H1 (cell line): ENCODE results near the gene ABHD16A. TPM values are rescaled to one million over a fixed set of nuclear protein-coding genes. Genes with fewer than 3 reads are reported as not detected.

Experiments used
- CTCF ChIA-PET: fragments of 300-600 bp; sonication (Branson Sonifier 250); formaldehyde crosslinking; loops from one replicate; lab custom pipeline; 2021; ENCODE audit not compliant: partially characterized antibody; lab: Charles Lee
- POLR2A ChIA-PET: fragments of 300-600 bp; sonication (Branson Sonifier 250); formaldehyde crosslinking; loops from one replicate; lab custom pipeline; 2021; ENCODE audit warnings: inconsistent platforms; ENCODE audit not compliant: partially characterized antibody; lab: Charles Lee
- DNase-seq, 2 experiments: peaks; one replicate each; pipeline versions ENCODE4 v3.0.0 to v3.0.0-alpha.2; 2010 to 2022; ENCODE audit warnings: low spot score in 2 of 2, low read depth in 1 of 2, mixed read lengths in 1 of 2
- FAIRE-seq: peaks from 2 replicates; lab custom pipeline; 2011; peaks lifted over from hg19 to GRCh38; lab: Jason Lieb, UNC
- H2AFZ ChIP-seq: 2 replicates; pipeline ENCODE4 v1.8.1; 2012; ENCODE audit warnings: low read length, inconsistent platforms
- H2AK5ac ChIP-seq: 2 replicates; pipeline ENCODE4 v1.6.1; 2013; ENCODE audit warnings: low read depth, low read length
- H2BK120ac ChIP-seq: replicated peaks from 2 replicates; pipeline ENCODE3; 2013; ENCODE audit warnings: low read depth, low read length, inconsistent platforms
- H2BK12ac ChIP-seq: 2 replicates; pipeline ENCODE4 v1.6.1; 2013; ENCODE audit warnings: low read depth, low read length
- H2BK15ac ChIP-seq: 2 replicates; pipeline ENCODE4 v1.6.1; 2013; ENCODE audit warnings: low read length
- H2BK20ac ChIP-seq: 2 replicates; pipeline ENCODE4 v1.6.1; 2013; ENCODE audit warnings: low read length
- H2BK5ac ChIP-seq: 2 replicates; pipeline ENCODE4 v1.6.1; 2013; ENCODE audit warnings: low read depth, low read length
- H3K14ac ChIP-seq: 2 replicates; pipeline ENCODE4 v1.6.1; 2013; ENCODE audit warnings: inconsistent platforms; ENCODE audit not compliant: insufficient read length
- H3K18ac ChIP-seq: 2 replicates; pipeline ENCODE4 v1.6.1; 2013; ENCODE audit warnings: low read length; ENCODE audit errors: extremely low read depth
- H3K23ac ChIP-seq: 2 replicates; pipeline ENCODE4 v1.6.1; 2013; ENCODE audit warnings: inconsistent platforms; ENCODE audit not compliant: insufficient read length
- H3K23me2 ChIP-seq: 2 replicates; pipeline ENCODE4 v1.6.1; 2013; ENCODE audit warnings: low read depth, low read length
- H3K27ac ChIP-seq: 2 replicates; pipeline ENCODE4 v1.6.1; 2011; ENCODE audit warnings: low read depth, low read length, inconsistent platforms
- H3K27me3 ChIP-seq, 4 experiments: replicated peaks in 1 of 4; 1 replicate in 1 of 4; 2 replicates in 3 of 4; pipeline versions ENCODE4 v1.6.1 to v1.8.1; 2011 to 2013; ENCODE audit warnings: low read length in 3 of 4, mild to moderate bottlenecking in 3 of 4, inconsistent platforms in 2 of 4, mixed read lengths in 2 of 4, moderate library complexity in 1 of 4; ENCODE audit not compliant: control insufficient read depth in 3 of 4, insufficient read depth in 3 of 4; ENCODE audit errors: extremely low read depth in 1 of 4
- H3K36me3 ChIP-seq, 4 experiments: 2 replicates each; pipeline versions ENCODE4 v1.6.1 to v1.8.1; 2011 to 2013; ENCODE audit warnings: mild to moderate bottlenecking in 4 of 4, low read length in 3 of 4, moderate library complexity in 2 of 4, control low read depth in 1 of 4, inconsistent platforms in 1 of 4; ENCODE audit not compliant: insufficient read depth in 4 of 4, control insufficient read depth in 2 of 4
- H3K4ac ChIP-seq: replicated peaks from 2 replicates; pipeline ENCODE3; 2013; ENCODE audit warnings: low read length, low read depth, mixed read lengths, inconsistent platforms; ENCODE audit not compliant: insufficient read length
- H3K4me1 ChIP-seq, 4 experiments: replicated peaks in 1 of 4; 1 replicate in 1 of 4; 2 replicates in 3 of 4; pipeline versions ENCODE4 v1.6.1 to v1.8.1; 2011 to 2013; ENCODE audit warnings: low read length in 3 of 4, inconsistent platforms in 2 of 4, mixed read lengths in 1 of 4; ENCODE audit not compliant: insufficient read depth in 4 of 4, control insufficient read depth in 3 of 4
- H3K4me2 ChIP-seq, 2 experiments: 2 replicates each; pipeline versions ENCODE4 v1.6.1 to v1.8.1; 2011 to 2013; ENCODE audit warnings: low read depth in 2 of 2, low read length in 2 of 2, control low read depth in 1 of 2, inconsistent platforms in 1 of 2, mild to moderate bottlenecking in 1 of 2; ENCODE audit not compliant: insufficient read depth in 1 of 2
- H3K4me3 ChIP-seq, 4 experiments: fragments of 200-600, 300-600 bp in 1 of 4; sonication (generic), shearing (Covaris generic), sonication (Bioruptor Twin) in 1 of 4; 2 replicates each; pipeline versions ENCODE4 v1.5.1 to v1.8.1; 2011 to 2016; ENCODE audit warnings: low read length in 4 of 4, low read depth in 3 of 4, control low read depth in 2 of 4, inconsistent platforms in 2 of 4, mild to moderate bottlenecking in 2 of 4, mixed read lengths in 1 of 4, moderate library complexity in 1 of 4; ENCODE audit not compliant: insufficient read depth in 2 of 4; ENCODE audit errors: extremely low read depth in 1 of 4
- H3K56ac ChIP-seq: replicated peaks from 2 replicates; pipeline ENCODE3; 2013; ENCODE audit warnings: low read depth, mild to moderate bottlenecking, mixed read lengths, low read length, inconsistent platforms; ENCODE audit not compliant: insufficient read length
- H3K79me1 ChIP-seq: 2 replicates; pipeline ENCODE4 v1.6.1; 2013; ENCODE audit warnings: low read depth, low read length, control low read depth
- H3K79me2 ChIP-seq, 2 experiments: 2 replicates each; pipeline versions ENCODE4 v1.6.1 to v1.8.1; 2012 to 2013; ENCODE audit warnings: low read length in 2 of 2, mild to moderate bottlenecking in 2 of 2, inconsistent platforms in 1 of 2; ENCODE audit not compliant: insufficient read depth in 2 of 2, control insufficient read depth in 1 of 2
- H3K9ac ChIP-seq, 4 experiments: replicated peaks in 1 of 4; 1 replicate in 1 of 4; 2 replicates in 3 of 4; pipeline versions ENCODE4 v1.6.1 to v1.8.1; 2011 to 2013; ENCODE audit warnings: low read depth in 3 of 4, low read length in 3 of 4, control low read depth in 2 of 4, mild to moderate bottlenecking in 2 of 4, moderate library complexity in 2 of 4, inconsistent platforms in 1 of 4; ENCODE audit errors: extremely low read depth in 1 of 4
- H3K9me3 ChIP-seq, 2 experiments: 2 replicates each; pipeline versions ENCODE4 v1.6.1 to v1.8.1; 2012 to 2013; ENCODE audit warnings: mild to moderate bottlenecking in 2 of 2, moderate library complexity in 2 of 2, control low read depth in 1 of 2, inconsistent platforms in 1 of 2, low read depth in 1 of 2, low read length in 1 of 2, mixed read lengths in 1 of 2; ENCODE audit not compliant: insufficient read depth in 2 of 2
- H4K20me1 ChIP-seq, 2 experiments: replicated peaks in 1 of 2; 2 replicates each; pipeline versions ENCODE3 to v1.8.1; 2011 to 2013; ENCODE audit warnings: inconsistent platforms in 2 of 2, low read length in 2 of 2, mild to moderate bottlenecking in 1 of 2; ENCODE audit not compliant: insufficient read depth in 2 of 2, control insufficient read depth in 1 of 2
- H4K5ac ChIP-seq: 2 replicates; pipeline ENCODE4 v1.6.1; 2013; ENCODE audit warnings: low read length, low read depth, mixed read lengths, inconsistent platforms; ENCODE audit not compliant: insufficient read length
- H4K8ac ChIP-seq: 2 replicates; pipeline ENCODE4 v1.8.0; 2013; ENCODE audit warnings: mild to moderate bottlenecking, moderate library complexity, low read length, inconsistent platforms; ENCODE audit not compliant: insufficient read depth; ENCODE audit errors: extremely low read depth
- H4K91ac ChIP-seq: replicated peaks from 2 replicates; pipeline ENCODE3; 2013; ENCODE audit warnings: low read length, mixed read lengths, inconsistent platforms; ENCODE audit not compliant: insufficient read length
- BCL11A ChIP-seq, 2 experiments: IDR thresholded peaks; one replicate each; pipeline ENCODE4 v1.6.1; 2011; ENCODE audit warnings: low read depth in 2 of 2, low read length in 2 of 2, mild to moderate bottlenecking in 2 of 2
- SIN3A ChIP-seq, 2 experiments: IDR thresholded peaks in 1 of 2; conservative IDR thresholded peaks in 1 of 2; 2 replicates each; pipeline ENCODE4 v1.6.1; 2011 to 2012; ENCODE audit warnings: low read length in 2 of 2, improper control_type of control experiment in 1 of 2, low read depth in 1 of 2, mild to moderate bottlenecking in 1 of 2
- SP1 ChIP-seq: IDR thresholded peaks from 2 replicates; pipeline ENCODE4 v1.6.1; 2011; ENCODE audit warnings: low read depth, low read length
- WGBS, 2 experiments: shearing (Covaris generic) in 1 of 2; methylation state at CpG; one replicate each; pipeline versions ENCODE4 v1.1.6 to v1.1.7; 2013 to 2015; ENCODE audit warnings: low lambda C conversion rate in 2 of 2, mixed read lengths in 2 of 2, inconsistent platforms in 1 of 2, low coverage in 1 of 2, missing lambda C conversion rate in 1 of 2; ENCODE audit not compliant: insufficient replicate concordance in 2 of 2, insufficient coverage in 1 of 2, insufficient read length in 1 of 2; ENCODE audit errors: extremely low coverage in 1 of 2, missing lambda C conversion rate in 1 of 2; 5-methylcytosine and 5-hydroxymethylcytosine counted together
- polyA plus RNA-seq, 7 experiments: library from polyadenylated mRNA; depleted of rRNA in 3 of 7; stranded (reverse) in 5 of 7; unstranded in 2 of 7; fragments of >200 nt in 5 of 7; fragments of 200-250 nt in 2 of 7; gene quantifications; 1 replicate in 5 of 7; 2 replicates in 1 of 7; 4 replicates in 1 of 7; pipeline versions ENCODE4 v1.2.1 to v1.2.3, GENCODE V29; 2011 to 2013; ENCODE audit warnings: missing spikeins in 2 of 7, mixed read lengths in 2 of 7
- total RNA-seq: library from RNA; stranded (reverse); fragmentation: NEBNext Ultra II Directional; extraction: Animal tissue kit (Norgen Biotek cat#: 25700); gene quantifications from 2 replicates; pipeline ENCODE4 v1.2.1, GENCODE V29; 2021

Gene ABHD16A
- total and polyA plus RNA-seq, 2 of the 8 experiments (the other 6 are each of a cell fraction or from before 2014, with no cell fraction given), result 32.9 to 40.2 TPM

DNA sequence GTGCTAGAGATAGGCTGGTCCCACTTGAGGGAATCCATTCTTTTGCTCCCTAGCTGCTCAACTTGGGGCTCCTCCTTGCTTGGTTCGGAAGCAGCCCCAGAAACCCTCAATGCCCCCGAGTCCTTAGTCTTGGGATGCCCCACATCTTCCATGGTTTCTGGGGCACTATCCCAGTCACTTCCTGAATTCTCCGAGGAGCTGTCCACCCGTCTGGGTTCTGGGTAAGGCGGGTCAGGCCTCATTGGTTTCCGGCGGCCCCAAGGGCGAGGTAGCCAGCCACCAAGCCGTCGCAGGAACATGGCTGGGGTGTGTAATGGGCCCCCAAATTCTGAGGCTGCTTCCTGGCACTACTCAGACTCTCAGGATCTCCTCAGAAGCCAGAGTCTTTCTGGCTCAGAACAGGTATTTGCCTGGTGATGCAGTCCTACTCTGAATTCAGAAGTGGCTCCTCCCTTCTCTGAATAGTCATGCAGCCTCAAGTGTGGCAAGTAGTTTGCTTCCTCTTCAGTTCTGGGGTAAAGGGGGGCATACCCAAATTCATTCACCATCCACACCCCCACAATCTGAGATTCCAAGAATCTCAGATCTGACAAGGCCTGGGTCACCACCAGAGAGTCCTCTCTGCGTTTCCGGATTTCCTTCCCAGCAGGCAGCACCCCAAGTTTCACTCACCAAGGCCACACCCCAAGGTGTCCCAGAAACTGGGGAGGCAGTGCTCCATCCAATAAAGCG, 43.3 kb downstream of the ABHD16A start:
- 63% methylated on average over 13 of the region's 13 CpGs; no CpG with 5 or more reads in 1 of the 2 experiments for WGBS, 2 experiments
- Histone ChIP-seq H3K4me1 (peaks cover 0 to 15% (median 4%) of the 10 kb centered on the region in 4 experiments; a peak in 5 of 7 replicates), H2BK12ac (no peak overlapping the region), H3K23ac (no peak overlapping the region), H2BK20ac (no peak overlapping the region), H3K79me2 (peaks cover 0 to 39% of the 10 kb centered on the region in 2 experiments; a peak in 3 of 4 replicates), H4K5ac (peak overlapping the region; percentile 73), H3K23me2 (peaks cover 8% of the 10 kb centered on the region), H3K27me3 (no peaks in the 10 kb centered on the region), H2AFZ (peak overlapping the region; percentile 84; the same call in 1 of the 2 replicates), H3K18ac (no peak overlapping the region; the same call in 1 of the 2 replicates), H3K4ac (peak overlapping the region; percentile 19), H3K9me3 (no peaks in the 10 kb centered on the region), H2BK120ac (no peak overlapping the region), H3K79me1 (peaks cover 9% of the 10 kb centered on the region), H3K36me3 (peaks cover 4 to 19% (median 9%) of the 10 kb centered on the region in 4 experiments; a peak in 6 of 8 replicates), H2BK5ac (0 out of 2 replicates have a peak overlapping the region, but pooled peaks have one; percentile 1), H2AK5ac (no peak overlapping the region), H3K4me2 (peak overlapping the region; percentile 94 to 95), H4K8ac (peak overlapping the region; percentile 94), H3K9ac (peak overlapping the region; percentile 75 to 93 (median 82)), H3K14ac (peak overlapping the region; percentile 71), H4K91ac (peak overlapping the region; percentile 76), H3K4me3 (peak overlapping the region; percentile 85 to 94 (median 88)), H2BK15ac (peak overlapping the region; percentile 8; the same call in 1 of the 2 replicates), H3K27ac (peak overlapping the region; percentile 63), H3K56ac (peak overlapping the region; percentile 77), H4K20me1 (peaks cover 0 to 3% of the 10 kb centered on the region in 2 experiments)
- CTCF ChIA-PET, result interaction anchor here (0.9 to 1.5 kb wide), 5 partner anchors 7 to 173 kb away, joined by 4 to 6 read pairs (median 5); partner anchors contain the start of gene BAG6
- DNase-seq, result no peak
- POLR2A ChIA-PET, result interaction anchor here (0.6 to 25.5 kb wide), 13 partner anchors 6 to 168 kb away, joined by 3 to 883 read pairs (median 13); partner anchors contain the start of genes AIF1, APOM, ATP6V1G2 and BAG6
- no peak for TF ChIP-seq SP1
- peak; percentile 71; a peak in 1 of 4 replicates for TF ChIP-seq SIN3A (conservative IDR thresholded peaks at IDR 0.05 in 1 of 2, IDR thresholded peaks at IDR 0.05 in 1 of 2; ENCODE audit: low read depth in 1 of 2, low read length in 2 of 2)
- TF ChIP-seq BCL11A (IDR thresholded peaks at IDR 0.05; ENCODE audit: low read depth in 2 of 2, low read length in 2 of 2), result no peak
- no peak for FAIRE-seq
